ENCODE results near the gene TLL2. TPM values are rescaled to one million over a fixed set of nuclear protein-coding genes. Genes with fewer than 3 reads are reported as not detected.

Gene TLL2
- total and polyA plus RNA-seq, 2 of the 4 experiments (the other 2 are of a cell fraction), result under 0.01 to 0.05 TPM

GRCh38 chr10:96452494-96453153 lies 61.1 kb downstream of the TLL2 start:
- H2BK5ac ChIP-seq (ENCODE audit: low read depth, low read length, poor library complexity, severe bottlenecking), result no peak overlapping the region
- no peak overlapping the region for H2AK5ac ChIP-seq (ENCODE audit: low read depth, low read length)
- ATAC-seq (ENCODE audit: low read depth) (no peak), DNase-seq (no peak)
- H3K56ac ChIP-seq (ENCODE audit: extremely low read depth, insufficient read depth, low read length), result no peak overlapping the region
- H2AFZ ChIP-seq (replicated peaks; ENCODE audit: low read length, poor library complexity), result no peak overlapping the region
- WGBS, 2 experiments (ENCODE audit: extremely low coverage in 2 of 2, insufficient read length in 1 of 2), result no CpG with 5 or more reads among the region's 7 CpGs
- no TSS peak for BruUV-seq (replicated peaks)
- H4K20me1 ChIP-seq (ENCODE audit: insufficient read depth, low read length), result no peaks in the 10 kb centered on the region
- no peak overlapping the region for H2BK120ac ChIP-seq (ENCODE audit: low read depth, low read length)
- H3K23ac ChIP-seq (ENCODE audit: low read depth, low read length), result no peak overlapping the region
- no peak overlapping the region for H3K9ac ChIP-seq (ENCODE audit: low read depth, low read length)
- POLR2A ChIA-PET (ENCODE audit: unreplicated experiment), result no interaction called here
- no peak overlapping the region for H2BK15ac ChIP-seq (ENCODE audit: low read depth, low read length)
- H3K27ac ChIP-seq (ENCODE audit: insufficient read depth, low read length), result no peak overlapping the region
- dilution Hi-C loops (cut with HindIII; ENCODE audit: low sequenced_read_pairs, unreplicated experiment), result no loop called here
- in situ Hi-C loops (cut with MboI; ENCODE audit: low sequenced_read_pairs), result no loop called here
- no peak overlapping the region for H4K91ac ChIP-seq (ENCODE audit: insufficient read depth, low read depth, low read length)
- H4K8ac ChIP-seq (ENCODE audit: low read depth in 2 of 2, low read length in 2 of 2), result no peak overlapping the region
- no peak overlapping the region for H3K4ac ChIP-seq (ENCODE audit: low read depth, low read length)
- H2AK9ac ChIP-seq (replicated peaks; ENCODE audit: low read depth, low read length, poor library complexity), result no peak overlapping the region
- H3K4me2 ChIP-seq (ENCODE audit: low read depth, low read length), result no peak overlapping the region
- no peak overlapping the region for H3K4me3 ChIP-seq (ENCODE audit: insufficient read depth, low read depth, low read length)
- CTCF ChIA-PET, result no interaction called here
- H4K5ac ChIP-seq (ENCODE audit: low read depth, low read length), result no peak overlapping the region
- H3K27me3 ChIP-seq (ENCODE audit: control insufficient read depth, insufficient read depth, low read length), result peaks cover 1% of the 10 kb centered on the region
- H3K18ac ChIP-seq (ENCODE audit: low read depth, low read length), result no peak overlapping the region
- intact Hi-C loops (cut with micrococcal nuclease), result loop anchor here (5.0 kb wide), 1 partner anchor 790 kb away; no protein-coding TSS in a partner anchor
- no peaks in the 10 kb centered on the region for H3K4me1 ChIP-seq (ENCODE audit: control insufficient read depth, insufficient read depth, low read length)
- no peak overlapping the region for H3K14ac ChIP-seq (replicated peaks; ENCODE audit: low read depth, low read length)
- H3K79me1 ChIP-seq (ENCODE audit: low read depth in 1 of 2, low read length in 2 of 2), result no peaks in the 10 kb centered on the region
- H3K9me1 ChIP-seq (ENCODE audit: insufficient read depth, low read length), result no peaks in the 10 kb centered on the region
- no peaks in the 10 kb centered on the region for H3K36me3 ChIP-seq (ENCODE audit: control insufficient read depth, insufficient read depth, low read length)
- no peak for TF ChIP-seq NFE2L2 (IDR thresholded peaks at IDR 0.05; ENCODE audit: low read depth, low read length)
- no peak for TF ChIP-seq SMC3 (IDR thresholded peaks at IDR 0.05; ENCODE audit: low read depth, low read length)
- no peak for TF ChIP-seq POLR2A (IDR thresholded peaks at IDR 0.05; ENCODE audit: low read depth, low read length)
- no peak for TF ChIP-seq ELK1 (IDR thresholded peaks at IDR 0.05; ENCODE audit: borderline replicate concordance, low read depth, low read length)
- TF ChIP-seq RFX5 (IDR thresholded peaks at IDR 0.05; ENCODE audit: low read depth, low read length), result no peak
- no peak for TF ChIP-seq BHLHE40 (IDR thresholded peaks at IDR 0.05; ENCODE audit: low read depth, low read length)
- no peak for TF ChIP-seq RCOR1 (IDR thresholded peaks at IDR 0.05; ENCODE audit: insufficient replicate concordance, low read length)
- TF ChIP-seq CTCF (conservative IDR thresholded peaks at IDR 0.05; ENCODE audit: low read depth, low read length), result no peak
- no peak overlapping the region for H2BK20ac ChIP-seq (ENCODE audit: low read depth, low read length)
- H3K9me3 ChIP-seq (ENCODE audit: control insufficient read depth, insufficient read depth, low read length), result no peaks in the 10 kb centered on the region
